ENCODE data around the gene CACNG4.

CACNG4 gene

GRCh38 chr17:66963909-66964771 is at the start of gene CACNG4:
Gene CACNG4 (plus strand): TSS chr17:66964707. CDS start chr17:66964912, 205 bp downstream.
- DNase-seq, result no peak

GRCh38 chr17:66915204-66915611 is 49.3 kb upstream of the CACNG4 start:
- DNase-seq, result no peak

- no peak for DNase-seq
Measured at GRCh38 chr17:66915792-66916191, 48.7 kb upstream of the CACNG4 start.

- no peak for DNase-seq
Measured at GRCh38 chr17:66916946-66917345, 47.6 kb upstream of the CACNG4 start.

DNA sequence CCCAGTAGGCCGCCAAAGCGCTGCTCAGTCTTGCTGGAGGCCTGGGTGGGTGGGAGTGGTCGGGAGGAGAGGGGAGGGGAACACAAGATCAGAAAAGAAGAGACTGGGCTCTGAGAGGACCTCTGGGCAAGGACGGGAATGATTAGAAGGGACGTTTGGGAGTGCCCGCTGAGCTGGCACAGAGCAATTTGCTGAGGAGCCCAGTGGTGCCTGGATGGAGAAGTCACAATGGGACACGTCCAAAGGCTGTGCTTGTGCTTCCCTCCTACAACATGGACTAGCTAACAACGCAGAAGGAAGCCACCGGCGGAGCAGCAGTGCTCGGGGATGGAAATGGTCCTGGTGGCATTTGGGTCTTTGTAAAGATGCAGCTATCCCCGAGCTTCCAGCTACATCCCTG is 45.6 kb upstream of the CACNG4 start:
- no peak for DNase-seq

- no peak for DNase-seq
Measured at GRCh38 chr17:66920435-66920834, 44.1 kb upstream of the CACNG4 start.

GRCh38 chr17:66920950-66921349 is 43.6 kb upstream of the CACNG4 start:
- DNase-seq, result no peak

DNA sequence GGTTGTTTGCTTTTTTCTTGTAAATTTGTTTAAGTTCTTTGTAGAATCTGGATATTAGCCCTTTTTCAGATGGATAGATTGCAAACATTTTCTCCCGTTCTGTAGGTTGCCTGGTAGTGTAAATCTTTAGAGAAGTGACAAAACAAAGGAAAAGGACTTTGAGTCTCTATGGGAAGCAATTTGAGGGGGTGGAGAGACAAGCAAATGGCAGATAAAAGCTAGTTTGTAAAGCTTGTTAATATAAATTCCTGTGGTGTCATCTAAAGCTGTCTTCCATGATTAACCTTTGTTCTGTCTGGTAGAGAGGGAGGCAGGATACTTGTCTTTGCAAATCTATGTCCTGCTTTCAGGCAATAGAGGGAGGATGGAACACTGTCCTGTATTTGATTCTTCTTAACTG is 40.6 kb upstream of the CACNG4 start:
- DNase-seq, result no peak

DNA sequence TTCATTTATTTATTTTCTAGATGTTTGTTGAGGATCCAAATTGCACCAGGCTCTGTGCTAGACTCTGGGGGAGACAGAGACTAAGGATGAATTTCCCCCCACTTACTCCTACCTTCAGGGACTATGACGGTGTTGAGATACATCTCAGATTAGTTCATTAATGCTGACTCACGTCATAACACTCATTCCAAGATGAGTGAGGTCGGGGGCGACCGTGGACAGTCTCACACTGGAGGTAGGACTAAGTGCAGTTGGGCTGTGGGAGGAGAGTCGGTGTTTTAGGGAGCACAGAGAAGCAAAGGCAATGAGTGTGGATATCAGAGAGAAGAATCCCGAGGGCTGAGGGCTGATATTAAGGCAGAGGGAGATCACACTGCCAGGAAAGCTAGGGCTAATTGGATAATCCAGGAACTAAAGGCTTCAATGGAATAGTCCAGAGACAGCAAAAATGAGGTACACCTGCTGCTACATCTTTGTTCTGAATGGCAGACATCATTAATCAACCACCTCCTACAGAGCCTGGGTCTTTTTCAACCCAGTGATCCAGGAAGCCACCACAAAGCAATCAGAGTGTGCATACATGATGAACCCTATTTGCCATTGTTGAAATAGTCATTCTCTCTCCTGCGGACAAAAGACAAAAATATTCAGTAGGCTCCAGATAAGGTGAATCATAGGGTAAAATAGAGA is 38.6 kb upstream of the CACNG4 start:
- no peak for DNase-seq

- no peak for DNase-seq
Measured at GRCh38 chr17:66928949-66929348, 35.6 kb upstream of the CACNG4 start.

GRCh38 chr17:66929591-66929990 is 34.9 kb upstream of the CACNG4 start:
- no peak for DNase-seq

- no peak for DNase-seq
Measured at GRCh38 chr17:66930933-66931332, 33.6 kb upstream of the CACNG4 start.

DNA sequence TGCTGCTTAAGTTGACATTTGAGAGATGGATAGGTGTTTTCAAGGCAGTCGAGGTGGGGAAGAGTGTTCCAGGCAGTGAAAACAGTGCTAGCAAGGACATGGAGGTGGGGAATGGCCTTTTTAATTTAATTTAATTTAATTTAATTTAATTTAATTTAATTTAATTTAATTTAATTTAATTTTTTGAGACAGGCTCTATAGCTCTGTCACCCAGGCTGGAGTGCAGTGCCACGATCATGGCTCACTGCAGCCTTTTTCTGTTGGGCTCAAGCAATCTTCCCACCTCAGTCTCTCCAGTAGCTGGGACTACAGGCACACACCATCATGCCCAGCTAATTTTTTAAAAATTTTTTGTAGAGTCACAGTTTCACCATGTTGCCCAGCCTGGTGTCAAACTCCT is 32.2 kb upstream of the CACNG4 start:
- DNase-seq, result no peak

- no peak for DNase-seq
Measured at GRCh38 chr17:66934040-66934439, 30.5 kb upstream of the CACNG4 start.

- no peak for DNase-seq
Measured at GRCh38 chr17:66935717-66936116, 28.8 kb upstream of the CACNG4 start.

DNA sequence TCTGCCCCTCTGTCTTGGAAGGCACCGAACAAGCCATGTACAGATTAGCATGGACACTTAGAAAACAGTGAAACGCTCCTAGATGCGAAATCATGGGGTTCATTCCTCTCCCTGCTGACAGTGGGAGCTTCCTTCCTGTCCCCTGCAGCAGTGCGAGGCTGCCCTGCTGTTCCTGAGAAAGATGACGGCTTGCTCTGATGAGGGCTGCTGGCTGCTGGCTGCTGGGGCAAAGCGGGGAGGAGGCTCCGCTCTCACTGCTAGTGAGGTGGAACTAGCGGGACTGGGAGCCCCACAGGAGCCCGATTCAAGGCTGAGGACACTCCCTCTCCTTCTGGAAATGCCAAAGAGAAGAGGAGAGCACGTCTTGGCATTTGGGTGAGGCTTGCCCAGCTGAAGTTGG is 25.9 kb upstream of the CACNG4 start:
- no peak for DNase-seq

DNA sequence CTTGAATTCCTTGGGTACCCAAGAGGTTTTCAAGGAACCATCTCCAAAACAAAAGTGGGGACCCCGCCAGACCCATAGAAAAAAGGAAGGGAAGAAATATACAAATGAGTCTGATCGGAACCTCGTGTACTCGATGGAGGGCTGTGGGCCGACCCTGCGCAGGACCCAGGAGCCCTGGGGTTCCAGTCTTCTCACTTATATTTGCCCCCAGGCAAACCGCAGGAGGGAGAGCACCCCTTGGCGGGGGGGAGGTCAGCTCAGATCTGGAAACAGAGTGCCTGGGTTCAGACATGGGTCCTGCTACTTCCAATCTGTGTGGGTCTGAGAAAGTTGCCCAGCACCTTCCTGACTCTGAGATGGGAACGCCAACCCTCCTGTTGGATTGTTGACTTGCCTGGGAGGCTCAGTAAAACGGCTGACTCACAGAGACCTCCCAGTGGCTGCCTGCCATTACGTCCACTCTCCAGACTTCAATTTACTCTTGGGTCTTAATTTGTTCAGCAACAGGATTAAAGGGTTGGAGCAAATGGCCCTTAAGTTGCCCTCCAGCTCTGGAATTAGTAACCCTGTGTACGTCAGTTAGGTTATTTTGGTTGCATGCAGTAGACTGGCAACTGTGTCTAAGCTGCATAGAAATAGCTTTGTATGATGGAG is 24.9 kb upstream of the CACNG4 start:
- no peak for DNase-seq

DNA sequence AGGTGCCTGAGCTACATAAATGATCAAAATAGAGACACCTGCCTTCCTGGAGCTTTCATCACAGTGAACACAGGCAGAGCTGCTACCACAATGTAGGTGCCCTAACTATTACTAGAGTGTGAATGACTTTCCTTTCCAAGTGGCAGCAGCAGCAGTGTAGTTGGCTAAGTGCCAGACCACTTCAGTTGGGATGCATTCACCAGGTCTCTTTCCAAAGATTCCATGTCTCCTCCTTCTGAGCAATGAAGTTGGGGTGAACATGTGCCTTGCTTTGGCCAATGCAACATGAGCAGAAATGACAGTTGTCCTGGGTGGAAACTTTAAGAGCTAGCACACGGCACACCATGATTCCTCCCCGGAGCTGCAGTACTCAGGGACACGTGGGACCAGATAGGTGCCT is 23.3 kb upstream of the CACNG4 start:
- DNase-seq, result no peak

GRCh38 chr17:66941773-66942450 is 22.6 kb upstream of the CACNG4 start:
- no peak for DNase-seq

DNA sequence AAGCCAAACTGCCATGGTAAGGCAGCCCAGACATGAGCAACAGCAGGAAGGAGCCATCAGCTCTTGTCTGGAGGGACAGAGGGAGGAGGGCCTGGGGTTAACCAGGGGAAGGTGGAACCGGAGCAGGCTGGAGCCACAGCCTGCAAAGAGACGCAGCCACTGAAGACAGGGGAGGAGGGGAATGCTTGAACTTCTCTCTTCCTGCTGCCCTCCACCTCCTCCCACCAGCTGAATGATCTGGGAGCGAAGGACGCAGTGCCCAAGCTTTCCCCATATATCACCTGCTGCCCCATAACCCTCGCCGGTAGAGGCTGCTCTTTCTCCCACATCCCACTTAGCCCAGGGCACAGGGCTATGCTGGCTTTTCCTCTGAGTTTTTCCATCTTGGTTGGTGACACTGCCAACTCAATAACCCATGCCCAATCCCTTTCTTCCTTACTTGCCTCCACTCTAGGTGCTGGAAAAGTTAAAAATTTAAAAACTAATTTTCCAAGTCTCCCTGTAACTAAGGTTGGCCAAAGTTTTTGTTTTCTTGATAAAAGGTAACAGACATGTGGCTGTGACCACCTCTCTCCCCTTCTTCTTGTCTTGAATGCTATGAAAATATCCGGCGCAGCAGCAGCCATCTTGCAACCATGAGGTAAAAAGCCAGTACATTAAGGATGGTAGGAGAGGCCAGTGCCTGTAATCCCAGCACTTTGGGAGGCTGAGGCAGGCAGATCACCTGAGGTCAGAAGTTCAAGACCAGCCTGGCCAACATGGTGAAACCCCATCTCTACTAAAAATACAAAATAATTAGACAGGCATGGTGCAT is 21.8 kb upstream of the CACNG4 start:
- no peak for DNase-seq

DNA sequence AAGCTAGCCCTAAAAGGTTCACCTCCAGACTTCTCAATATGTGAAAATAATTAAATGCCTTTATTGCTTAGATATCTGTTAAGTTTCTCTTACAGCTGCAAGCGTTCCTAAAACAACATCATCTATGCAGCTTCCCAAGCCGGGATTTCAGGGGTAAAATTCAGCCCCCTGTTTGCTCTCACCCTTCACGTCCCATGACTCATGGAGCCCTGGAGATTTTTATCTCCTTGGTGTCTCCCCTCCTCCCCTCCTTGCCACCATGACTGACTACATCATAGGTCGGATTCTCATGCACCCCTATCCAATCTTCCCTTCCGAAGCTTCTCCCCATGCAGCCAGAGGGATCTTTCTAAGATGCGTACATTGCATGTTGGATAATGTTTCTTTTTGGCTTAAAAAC is 21.0 kb upstream of the CACNG4 start:
- no peak for DNase-seq

Measured in DMS 273 treated with DMSO at 0.1 percent for 48 hours (cell line).